Lower leg skin (tissue), 4 donors: ENCODE data around the gene GIT1. TPM values are rescaled to one million over a fixed set of nuclear protein-coding genes. Genes with fewer than 3 reads are reported as not detected.

Experiments used
- DNase-seq, 2 donors: peaks; one replicate each; pipeline ENCODE4 v3.0.0-alpha.2; 2019; ENCODE audit warnings: low spot score in 2 of 2
- H3K4me3 ChIP-seq: fragments of 200-600 bp; sonication (generic); 2 replicates; pipeline ENCODE4 v1.5.1; 2017; ENCODE audit warnings: mild to moderate bottlenecking, low read depth; ENCODE audit not compliant: poor library complexity, severe bottlenecking
- CTCF ChIP-seq, 3 donors: fragments of 450-650 bp; IDR thresholded peaks; one replicate each; pipeline ENCODE4 v1.5.1; 2016; ENCODE audit warnings: antibody characterized with exemption in 3 of 3, mild to moderate bottlenecking in 3 of 3, moderate library complexity in 2 of 3
- POLR2A ChIP-seq, 2 donors: fragments of 450-650 bp; IDR thresholded peaks; one replicate each; pipeline ENCODE4 v1.6.1; 2016 to 2017; ENCODE audit warnings: antibody characterized with exemption in 2 of 2, mild to moderate bottlenecking in 1 of 2, moderate library complexity in 1 of 2
- WGBS, 2 donors: methylation state at CpG; one replicate each; pipeline ENCODE4 v1.1.5; 2018; 5-methylcytosine and 5-hydroxymethylcytosine counted together
- intact Hi-C: fragments of 100-400 bp; cut with DNase I; formaldehyde crosslinking; loops from one replicate; pipeline ENCODE4 v1.15.0; 2023; ENCODE audit warnings: low total_unique reads
- total RNA-seq, 4 donors: library from RNA; depleted of rRNA; stranded (reverse); fragments of >200 nt; gene quantifications; one replicate each; pipeline ENCODE4 v1.1.0, GENCODE V29; 2016

The GIT1 gene
- total RNA-seq, 4 donors from 2014 or later, result 44.0 to 67.1 (median 51.3) TPM

- intact Hi-C loops, result loop anchor here (5.0 kb wide), 1 partner anchor 32 kb away; no protein-coding TSS in a partner anchor
- peak; percentile 75 to 97 for DNase-seq
- H3K4me3 ChIP-seq, result no peak overlapping the region
- peak in 1 of 3 donors; percentile 44 for TF ChIP-seq CTCF (IDR thresholded peaks at IDR 0.05)
- TF ChIP-seq POLR2A (IDR thresholded peaks at IDR 0.05), result no peak
- 59 to 63% methylated on average over 14 to 15 of the region's 15 CpGs for WGBS, 2 donors
These were observed 9.3 kb downstream of the GIT1 start for GRCh38 chr17:29579866-29580771.

GRCh38 chr17:29578626-29579485 lies 10.6 kb downstream of the GIT1 start:
- DNase-seq, result no peak
- no peak overlapping the region for H3K4me3 ChIP-seq
- intact Hi-C loops, result loop anchor here (5.0 kb wide), 1 partner anchor 33 kb away; no protein-coding TSS in a partner anchor
- 84 to 90% methylated on average over 14 of the region's 14 CpGs for WGBS, 2 donors
- TF ChIP-seq CTCF (IDR thresholded peaks at IDR 0.05) (no peak), POLR2A (IDR thresholded peaks at IDR 0.05) (no peak)

- TF ChIP-seq POLR2A (IDR thresholded peaks at IDR 0.05), result no peak
- TF ChIP-seq CTCF (IDR thresholded peaks at IDR 0.05), result no peak
- WGBS, 2 donors, result 55 to 70% methylated on average over 18 to 22 of the region's 22 CpGs
- intact Hi-C loops, result loop anchor here (5.0 kb wide), 1 partner anchor 35 kb away; no protein-coding TSS in a partner anchor
- peak in 1 of 2 donors; percentile 14 for DNase-seq
- no peak overlapping the region for H3K4me3 ChIP-seq
These were observed 11.8 kb downstream of the GIT1 start for GRCh38 chr17:29577385-29578211.

GRCh38 chr17:29577001-29577370 lies 12.5 kb downstream of the GIT1 start:
- no peak for DNase-seq
- TF ChIP-seq POLR2A (IDR thresholded peaks at IDR 0.05) (no peak), CTCF (IDR thresholded peaks at IDR 0.05) (no peak)
- intact Hi-C loops, result loop anchor here (5.0 kb wide), 1 partner anchor 35 kb away; no protein-coding TSS in a partner anchor
- WGBS, 2 donors, result 97% methylated on average over 9 of the region's 9 CpGs
- H3K4me3 ChIP-seq, result no peak overlapping the region
